Smooth muscle cell (in vitro differentiated cells): ENCODE results near the gene PLAAT1. TPM values are rescaled to one million over a fixed set of nuclear protein-coding genes. Genes with fewer than 3 reads are reported as not detected.

Experiments
- DNase-seq: peaks from one replicate; lab custom pipeline; 2025; ENCODE audit not compliant: unreplicated experiment; lab: John Stamatoyannopoulos, UW
- H2AFZ ChIP-seq: fragments of 200-600 bp; sonication (generic); 2 replicates; pipeline ENCODE4 v1.6.0; 2016; ENCODE audit warnings: antibody characterized with exemption, low read depth, mild to moderate bottlenecking
- H3F3A ChIP-seq: fragments of 200-600 bp; sonication (generic); 2 replicates; pipeline ENCODE4 v1.6.0; 2017; ENCODE audit warnings: antibody characterized with exemption, low read depth
- H3K27ac ChIP-seq: fragments of 200-600 bp; sonication (generic); 2 replicates; pipeline ENCODE4 v1.5.1; 2016; ENCODE audit warnings: low read depth, mild to moderate bottlenecking
- H3K27me3 ChIP-seq: fragments of 200-600 bp; sonication (generic); 2 replicates; pipeline ENCODE4 v1.6.1; 2016; ENCODE audit warnings: low read depth, mild to moderate bottlenecking
- H3K36me3 ChIP-seq: fragments of 200-600 bp; sonication (generic); 2 replicates; pipeline ENCODE4 v1.5.1; 2016; ENCODE audit warnings: low read depth
- H3K4me1 ChIP-seq: fragments of 200-600 bp; sonication (generic); 2 replicates; pipeline ENCODE4 v1.5.1; 2016; ENCODE audit warnings: low read depth
- H3K4me2 ChIP-seq: fragments of 200-600 bp; sonication (generic); 2 replicates; pipeline ENCODE4 v1.6.0; 2016; ENCODE audit warnings: mild to moderate bottlenecking
- H3K4me3 ChIP-seq: fragments of 200-600 bp; sonication (generic); 2 replicates; pipeline ENCODE4 v1.5.1; 2016; ENCODE audit warnings: mild to moderate bottlenecking
- H3K79me2 ChIP-seq: fragments of 200-600 bp; sonication (generic); 2 replicates; pipeline ENCODE4 v1.6.0; 2016; ENCODE audit warnings: low read depth, mild to moderate bottlenecking
- H3K9ac ChIP-seq: fragments of 200-600 bp; sonication (generic); 2 replicates; pipeline ENCODE4 v1.6.0; 2016; ENCODE audit warnings: low read depth
- H3K9me3 ChIP-seq: fragments of 200-600 bp; sonication (generic); replicated peaks from 2 replicates; pipeline ENCODE4 v1.5.1; 2016; ENCODE audit warnings: low read depth
- H4K20me1 ChIP-seq: fragments of 200-600 bp; sonication (generic); 2 replicates; pipeline ENCODE4 v1.6.0; 2016; ENCODE audit warnings: low read depth
- WGBS: methylation state at CpG from one replicate; pipeline ENCODE4 v1.1.7; 2016; ENCODE audit warnings: low lambda C conversion rate; 5-methylcytosine and 5-hydroxymethylcytosine counted together
- polyA plus RNA-seq: library from polyadenylated mRNA; unstranded; fragments of >200 nt; fragmentation: Nextera tagmentation; extraction: Ambion mirVana; gene quantifications from 2 replicates; pipeline ENCODE4 v1.2.1, GENCODE V29; 2016
- total RNA-seq: library from RNA; depleted of rRNA; stranded (reverse); fragments of >200 nt; gene quantifications from 2 replicates; pipeline ENCODE4 v1.2.3, GENCODE V29; 2014
- TF ChIP-seq, protein P1 (sequence below): fragments of 200-600 bp; sonication (generic); IDR thresholded peaks from 2 replicates; pipeline ENCODE4 v1.5.1; 2017; ENCODE audit warnings: borderline replicate concordance, mild to moderate bottlenecking, antibody characterized with exemption; ENCODE audit not compliant: insufficient read depth, poor library complexity, severe bottlenecking

PLAAT1 gene
- total and polyA plus RNA-seq, 2 experiments from 2014 or later, result 2.1 to 3.3 TPM

GRCh38 chr3:193241716-193242115 is 694 bp downstream of the PLAAT1 start:
- no peaks in the 10 kb centered on the region for H3K36me3 ChIP-seq
- TF ChIP-seq, protein P1, sequence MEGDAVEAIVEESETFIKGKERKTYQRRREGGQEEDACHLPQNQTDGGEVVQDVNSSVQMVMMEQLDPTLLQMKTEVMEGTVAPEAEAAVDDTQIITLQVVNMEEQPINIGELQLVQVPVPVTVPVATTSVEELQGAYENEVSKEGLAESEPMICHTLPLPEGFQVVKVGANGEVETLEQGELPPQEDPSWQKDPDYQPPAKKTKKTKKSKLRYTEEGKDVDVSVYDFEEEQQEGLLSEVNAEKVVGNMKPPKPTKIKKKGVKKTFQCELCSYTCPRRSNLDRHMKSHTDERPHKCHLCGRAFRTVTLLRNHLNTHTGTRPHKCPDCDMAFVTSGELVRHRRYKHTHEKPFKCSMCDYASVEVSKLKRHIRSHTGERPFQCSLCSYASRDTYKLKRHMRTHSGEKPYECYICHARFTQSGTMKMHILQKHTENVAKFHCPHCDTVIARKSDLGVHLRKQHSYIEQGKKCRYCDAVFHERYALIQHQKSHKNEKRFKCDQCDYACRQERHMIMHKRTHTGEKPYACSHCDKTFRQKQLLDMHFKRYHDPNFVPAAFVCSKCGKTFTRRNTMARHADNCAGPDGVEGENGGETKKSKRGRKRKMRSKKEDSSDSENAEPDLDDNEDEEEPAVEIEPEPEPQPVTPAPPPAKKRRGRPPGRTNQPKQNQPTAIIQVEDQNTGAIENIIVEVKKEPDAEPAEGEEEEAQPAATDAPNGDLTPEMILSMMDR, result no peak
- H3K4me3 ChIP-seq, result peak overlapping the region; percentile 72
- no peaks in the 10 kb centered on the region for H3F3A ChIP-seq
- peak overlapping the region; percentile 97 for H2AFZ ChIP-seq
- H3K4me1 ChIP-seq, result peaks cover 5% of the 10 kb centered on the region
- no peaks in the 10 kb centered on the region for H3K9me3 ChIP-seq
- no peak for DNase-seq
- peak overlapping the region; percentile 30 for H3K27ac ChIP-seq
- H4K20me1 ChIP-seq, result no peaks in the 10 kb centered on the region
- no peaks in the 10 kb centered on the region for H3K27me3 ChIP-seq
- peak overlapping the region; percentile 96 for H3K4me2 ChIP-seq
- H3K9ac ChIP-seq, result peak overlapping the region; percentile 48
- WGBS, result 83% methylated on average over 11 of the region's 11 CpGs
- no peaks in the 10 kb centered on the region for H3K79me2 ChIP-seq

DNA sequence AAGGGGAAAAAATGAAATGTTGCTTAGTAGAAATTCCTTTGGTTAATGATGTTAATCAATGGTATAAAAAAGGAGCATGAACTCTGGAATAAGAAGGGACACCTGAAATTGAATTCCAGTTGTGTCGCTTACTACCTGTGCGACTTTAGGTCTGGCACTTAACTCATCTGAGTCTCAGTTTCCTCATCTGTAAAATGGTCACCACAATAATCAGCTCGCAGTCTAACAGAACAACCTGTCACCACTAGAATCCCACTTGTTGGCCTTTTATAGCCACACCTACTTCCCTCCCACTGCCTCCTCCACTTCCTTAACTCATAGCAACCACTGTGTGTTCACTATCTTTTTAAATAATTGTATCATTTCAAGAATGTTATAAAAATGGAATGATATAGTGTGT is 2.5 kb downstream of the PLAAT1 start:
- 83% methylated on average over 3 of the region's 3 CpGs for WGBS
- Histone ChIP-seq H3K27ac (no peak overlapping the region), H2AFZ (no peak overlapping the region), H3K4me2 (no peak overlapping the region), H3K4me3 (no peak overlapping the region), H3F3A (no peaks in the 10 kb centered on the region), H3K9me3 (no peaks in the 10 kb centered on the region), H3K27me3 (no peaks in the 10 kb centered on the region), H3K9ac (no peak overlapping the region), H3K79me2 (no peaks in the 10 kb centered on the region), H3K4me1 (peaks cover 5% of the 10 kb centered on the region), H3K36me3 (no peaks in the 10 kb centered on the region), H4K20me1 (no peaks in the 10 kb centered on the region)
- no peak for DNase-seq
- TF ChIP-seq, protein P1, result no peak

DNA sequence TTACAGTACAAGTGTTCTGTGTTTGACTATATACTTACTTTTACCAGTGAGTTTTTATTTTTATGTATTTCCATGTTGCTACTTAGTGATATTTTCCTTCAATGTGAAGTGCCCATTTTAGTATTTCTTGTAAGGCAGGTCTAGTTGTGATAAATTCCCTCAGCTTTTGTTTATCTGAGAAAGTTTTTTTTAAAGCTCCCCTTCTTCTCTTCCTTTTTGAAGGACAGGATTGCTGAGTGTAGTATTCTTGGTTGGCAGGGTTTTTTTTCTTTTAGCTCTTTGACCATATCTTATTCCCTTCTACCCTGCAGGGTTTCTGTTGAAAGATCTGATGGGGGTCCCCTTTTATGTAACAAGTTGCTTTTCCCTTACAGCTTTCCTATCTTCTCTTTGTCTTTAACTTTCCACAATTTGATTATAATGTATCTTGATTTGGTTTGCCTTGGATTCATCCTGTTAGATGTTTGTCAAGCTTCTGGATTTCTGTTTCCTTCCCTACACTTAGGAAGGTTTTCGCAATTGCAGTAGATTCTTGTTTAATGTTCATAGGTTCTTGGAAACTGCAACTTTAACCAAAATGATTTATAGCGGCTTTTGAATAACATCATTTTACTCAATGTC is 7.9 kb downstream of the PLAAT1 start:
- H3K27me3 ChIP-seq, result no peaks in the 10 kb centered on the region
- H3K9ac ChIP-seq, result no peak overlapping the region
- H3K4me2 ChIP-seq, result no peak overlapping the region
- WGBS, result 95% methylated on average over 2 of the region's 2 CpGs
- TF ChIP-seq, protein P1, result no peak
- no peak overlapping the region for H3K27ac ChIP-seq
- H3K36me3 ChIP-seq, result no peaks in the 10 kb centered on the region
- no peaks in the 10 kb centered on the region for H3K4me1 ChIP-seq
- no peak overlapping the region for H3K4me3 ChIP-seq
- H3K79me2 ChIP-seq, result no peaks in the 10 kb centered on the region
- H3K9me3 ChIP-seq, result peaks cover 9% of the 10 kb centered on the region
- peaks cover 5% of the 10 kb centered on the region for H3F3A ChIP-seq
- no peaks in the 10 kb centered on the region for H4K20me1 ChIP-seq
- no peak for DNase-seq
- no peak overlapping the region for H2AFZ ChIP-seq

DNA sequence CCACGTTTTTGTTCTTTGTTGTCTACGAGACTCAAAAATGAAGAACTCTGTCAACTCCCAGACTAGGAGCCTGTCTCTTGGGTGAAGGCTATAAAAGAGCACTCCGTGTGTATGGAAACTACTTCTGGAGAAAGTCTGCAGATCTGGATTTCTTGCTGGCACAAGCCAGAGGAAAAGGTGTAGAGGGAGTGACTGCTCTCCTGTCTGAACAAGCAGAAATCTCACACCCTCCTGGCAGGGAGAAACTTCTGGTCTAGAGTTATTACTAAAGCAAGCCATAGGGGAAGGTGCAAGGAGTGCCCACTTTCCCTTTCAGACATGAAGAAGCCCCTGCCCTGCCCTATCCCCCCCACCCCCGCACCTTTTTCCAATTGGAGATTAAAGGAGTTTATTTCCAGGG is 9.5 kb downstream of the PLAAT1 start:
- H3K79me2 ChIP-seq, result no peaks in the 10 kb centered on the region
- H4K20me1 ChIP-seq, result no peaks in the 10 kb centered on the region
- no peaks in the 10 kb centered on the region for H3K27me3 ChIP-seq
- H3K9ac ChIP-seq, result no peak overlapping the region
- H3K36me3 ChIP-seq, result no peaks in the 10 kb centered on the region
- no peak overlapping the region for H3K4me3 ChIP-seq
- no peaks in the 10 kb centered on the region for H3K4me1 ChIP-seq
- no peak overlapping the region for H2AFZ ChIP-seq
- DNase-seq, result no peak
- 89% methylated on average over 4 of the region's 4 CpGs for WGBS
- H3K4me2 ChIP-seq, result no peak overlapping the region
- H3K27ac ChIP-seq, result no peak overlapping the region
- TF ChIP-seq, protein P1, result no peak
- peaks cover 5% of the 10 kb centered on the region for H3F3A ChIP-seq
- H3K9me3 ChIP-seq, result peaks cover 9% of the 10 kb centered on the region
